Glutamatergic neuron (in vitro differentiated cells): ENCODE data around the gene KAZALD1. TPM values are rescaled to one million over a fixed set of nuclear protein-coding genes. Genes with fewer than 3 reads are reported as not detected.

Experiments
- DNase-seq: peaks from one replicate; pipeline ENCODE4 v3.0.0; 2022
- H3K27ac Mint-ChIP-seq: one replicate; pipeline ENCODE4 v1.8.0; 2020; ENCODE audit warnings: mild to moderate bottlenecking, mixed read lengths, inconsistent platforms; ENCODE audit not compliant: unreplicated experiment
- H3K27me3 Mint-ChIP-seq: one replicate; pipeline ENCODE4 v1.8.0; 2020; ENCODE audit warnings: mild to moderate bottlenecking, moderate library complexity, mixed read lengths, inconsistent platforms; ENCODE audit not compliant: unreplicated experiment
- H3K36me3 Mint-ChIP-seq: one replicate; pipeline ENCODE4 v1.8.0; 2020; ENCODE audit warnings: mild to moderate bottlenecking, mixed read lengths, inconsistent platforms; ENCODE audit not compliant: unreplicated experiment
- H3K4me1 Mint-ChIP-seq: one replicate; pipeline ENCODE4 v1.8.0; 2020; ENCODE audit warnings: mild to moderate bottlenecking, low read depth, mixed read lengths, inconsistent platforms; ENCODE audit not compliant: unreplicated experiment
- H3K4me3 Mint-ChIP-seq: one replicate; pipeline ENCODE4 v1.8.0; 2020; ENCODE audit warnings: mild to moderate bottlenecking, mixed read lengths, inconsistent platforms; ENCODE audit not compliant: unreplicated experiment
- H3K9me3 Mint-ChIP-seq: one replicate; pipeline ENCODE4 v1.8.0; 2020; ENCODE audit warnings: mild to moderate bottlenecking, moderate library complexity, mixed read lengths, inconsistent platforms; ENCODE audit not compliant: unreplicated experiment
- CTCF ChIP-seq: fragments of 200-600 bp; sonication (generic); IDR thresholded peaks from one replicate; pipeline ENCODE4 v1.5.0; 2021; ENCODE audit not compliant: partially characterized antibody, unreplicated experiment
- total RNA-seq: library from RNA; stranded (reverse); fragmentation: NEBNext Ultra II Directional; extraction: Animal tissue kit (Norgen Biotek cat#: 25700); gene quantifications from one replicate; pipeline ENCODE4 v1.2.1, GENCODE V29; 2021; ENCODE audit not compliant: unreplicated experiment

KAZALD1 gene
- total RNA-seq, 1 donor from 2014 or later = 0.59 TPM

DNA sequence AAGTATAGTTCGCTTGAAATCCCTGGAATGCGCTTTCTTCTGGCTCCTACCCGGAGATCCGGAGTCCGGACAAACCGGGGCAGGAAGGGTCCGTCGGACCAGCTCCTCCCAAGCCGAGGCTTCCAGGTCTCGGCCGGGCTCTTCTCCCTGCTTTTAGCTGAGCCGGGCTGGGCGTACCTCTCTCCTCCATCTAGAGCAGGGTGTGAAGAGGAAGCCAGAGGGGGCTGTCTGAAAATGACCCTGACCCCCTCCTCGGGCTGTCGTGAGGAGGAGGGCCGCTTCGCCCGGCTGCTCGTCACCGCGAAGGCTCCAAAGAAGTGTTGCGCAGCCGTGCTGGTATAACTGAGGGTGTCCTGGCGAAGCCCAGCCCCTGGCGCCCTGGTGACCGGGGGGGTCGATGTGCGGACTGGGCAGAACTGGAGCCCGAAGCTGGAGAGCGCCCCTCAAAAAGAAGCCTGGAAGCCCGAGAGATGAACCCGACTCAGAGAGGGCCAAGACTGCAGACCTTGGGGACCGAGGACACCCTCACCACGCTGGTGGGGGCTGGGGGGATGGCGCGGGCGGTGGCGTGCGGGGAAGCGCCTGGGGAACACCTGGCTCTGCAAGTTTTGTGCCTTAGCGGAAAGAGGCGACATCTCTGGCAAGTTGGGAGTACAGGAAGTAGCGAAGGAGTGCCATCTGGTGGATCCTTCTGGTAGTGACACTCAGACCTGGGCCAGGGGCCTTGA, 5.7 kb downstream of the KAZALD1 start:
- peak; percentile 81 for DNase-seq
- Mint-ChIP-seq H3K27me3 (peaks cover 17% of the 10 kb centered on the region), H3K9me3 (no peaks in the 10 kb centered on the region), H3K27ac (no peak overlapping the region), H3K4me3 (peak overlapping the region; percentile 87), H3K36me3 (no peaks in the 10 kb centered on the region), H3K4me1 (peaks cover 8% of the 10 kb centered on the region)
- TF ChIP-seq CTCF = peak; percentile 88

DNA sequence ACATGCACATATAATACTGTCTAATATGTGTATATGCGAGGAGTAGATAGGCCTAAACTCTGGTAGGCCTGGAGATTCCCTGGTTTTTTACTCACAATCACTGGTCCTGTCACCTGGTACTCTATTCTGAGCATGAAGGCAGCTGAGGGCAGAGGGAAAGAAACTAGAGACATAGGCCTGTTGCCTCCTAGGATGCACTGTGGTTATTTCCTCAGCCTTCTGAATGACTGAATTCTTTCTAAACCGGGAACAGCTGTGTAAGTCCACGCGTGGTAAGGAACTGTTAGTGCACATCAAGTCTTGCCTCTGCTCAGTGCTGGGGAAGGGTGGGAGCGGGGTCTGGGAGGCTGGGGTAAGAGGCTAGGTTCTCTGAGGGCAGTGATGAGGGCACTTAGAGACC, 7.7 kb downstream of the KAZALD1 start:
- peaks cover 22% of the 10 kb centered on the region for H3K27me3 Mint-ChIP-seq
- no peaks in the 10 kb centered on the region for H3K36me3 Mint-ChIP-seq
- no peak for TF ChIP-seq CTCF
- no peak for DNase-seq
- H3K27ac Mint-ChIP-seq = no peak overlapping the region
- H3K4me3 Mint-ChIP-seq = no peak overlapping the region
- H3K9me3 Mint-ChIP-seq = no peaks in the 10 kb centered on the region
- peaks cover 12% of the 10 kb centered on the region for H3K4me1 Mint-ChIP-seq

DNA sequence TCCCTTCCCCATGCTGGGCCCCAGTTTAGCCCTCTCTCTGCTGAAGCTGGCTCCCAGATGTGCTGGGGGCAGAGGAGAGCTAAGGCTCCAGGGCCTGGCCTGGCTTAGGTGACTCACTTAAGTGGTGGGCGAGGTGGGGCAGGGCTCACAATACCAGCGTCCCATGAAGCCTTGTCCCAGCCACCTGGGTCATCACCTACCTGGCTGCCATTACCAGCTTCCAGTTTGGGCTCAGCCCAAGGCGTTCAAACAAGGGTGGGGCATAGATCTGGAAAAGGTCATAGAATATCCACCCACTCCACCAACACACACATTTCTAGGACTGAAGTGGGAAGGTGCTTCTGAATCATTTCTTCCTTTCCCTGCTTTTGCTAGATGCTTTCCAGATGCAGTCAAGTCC, 8.3 kb downstream of the KAZALD1 start:
- Mint-ChIP-seq H3K27me3 (peaks cover 22% of the 10 kb centered on the region), H3K4me3 (no peak overlapping the region), H3K27ac (no peak overlapping the region), H3K9me3 (no peaks in the 10 kb centered on the region), H3K4me1 (peaks cover 12% of the 10 kb centered on the region), H3K36me3 (no peaks in the 10 kb centered on the region)
- TF ChIP-seq CTCF = no peak
- DNase-seq = no peak

DNA sequence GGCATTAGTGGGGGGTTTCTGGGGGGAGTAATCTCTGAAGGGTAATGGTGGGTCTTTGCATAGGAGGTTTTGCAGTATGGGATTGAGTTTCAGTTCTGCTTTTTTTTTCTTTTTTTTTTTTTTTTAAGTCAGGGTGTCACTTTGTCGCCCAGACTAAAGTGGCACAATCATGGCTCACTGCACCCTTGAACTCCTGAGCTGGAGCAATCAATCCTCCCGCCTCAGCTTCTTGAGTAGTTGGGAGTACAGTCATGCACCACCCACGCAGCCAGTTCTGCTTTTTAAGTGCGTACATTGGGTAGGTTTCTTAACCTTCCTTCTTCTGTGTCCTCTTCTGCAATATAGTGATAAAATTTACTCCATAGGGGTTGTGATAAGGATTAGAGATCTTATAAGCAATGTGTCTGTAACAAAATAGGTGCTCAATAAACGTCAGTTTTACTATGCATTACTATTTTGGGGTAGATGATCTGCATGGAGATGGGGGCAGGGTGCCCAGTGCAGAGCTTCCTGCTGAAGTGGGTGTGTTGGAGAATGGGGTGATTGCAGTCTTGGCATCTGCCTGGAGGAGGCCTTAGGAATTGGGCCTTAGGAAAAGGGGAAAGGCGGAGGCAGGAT, 9.6 kb downstream of the KAZALD1 start:
- DNase-seq = no peak
- H3K9me3 Mint-ChIP-seq = no peaks in the 10 kb centered on the region
- peaks cover 18% of the 10 kb centered on the region for H3K27me3 Mint-ChIP-seq
- peaks cover 17% of the 10 kb centered on the region for H3K4me1 Mint-ChIP-seq
- H3K4me3 Mint-ChIP-seq = peak overlapping the region; percentile 34
- no peak for TF ChIP-seq CTCF
- no peaks in the 10 kb centered on the region for H3K36me3 Mint-ChIP-seq
- peak overlapping the region; percentile 28 for H3K27ac Mint-ChIP-seq

DNA sequence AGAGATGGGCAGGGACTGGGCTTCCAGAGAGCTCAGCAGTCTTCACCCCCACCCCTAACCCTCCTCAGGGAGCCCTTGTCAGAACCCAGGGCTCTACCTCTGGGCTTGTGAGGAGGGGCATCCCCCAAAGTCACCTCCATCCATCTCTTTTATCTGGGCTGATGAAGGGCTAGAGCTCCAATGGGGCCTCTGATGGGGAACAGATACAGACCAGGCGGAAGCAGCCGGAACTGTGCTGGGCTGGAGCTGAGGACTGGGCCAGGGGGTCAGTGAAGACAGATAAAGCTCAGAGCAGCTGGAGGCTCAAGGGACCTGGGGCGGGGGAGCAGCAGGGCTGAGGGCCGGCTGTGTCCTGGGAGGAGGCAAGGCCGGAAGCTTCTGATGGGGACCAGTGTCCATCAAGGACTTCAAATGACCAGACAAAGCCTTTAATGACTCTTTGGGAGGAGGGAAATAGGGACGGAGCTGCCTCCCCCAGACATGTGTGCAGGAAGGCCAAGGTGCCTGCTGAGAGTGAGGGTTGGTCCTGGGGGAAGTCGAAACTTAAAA, 10.2 kb downstream of the KAZALD1 start:
- H3K4me3 Mint-ChIP-seq = no peak overlapping the region
- H3K9me3 Mint-ChIP-seq = no peaks in the 10 kb centered on the region
- H3K27me3 Mint-ChIP-seq = peaks cover 15% of the 10 kb centered on the region
- peak; percentile 36 for DNase-seq
- H3K4me1 Mint-ChIP-seq = peaks cover 17% of the 10 kb centered on the region
- H3K27ac Mint-ChIP-seq = no peak overlapping the region
- H3K36me3 Mint-ChIP-seq = no peaks in the 10 kb centered on the region
- TF ChIP-seq CTCF = no peak
